Inflammatory macrophage treated with lipopolysaccharide for 1 hour (primary cell): ENCODE results near the gene KRT72.

Experiments used
- DNase-seq, 2 donors: peaks; one replicate each; pipeline ENCODE4 v3.0.0-alpha.2; 2020 to 2022

The KRT72 gene

GRCh38 chr12:52600941-52601481, at the start of gene KRT72:
TSS of gene KRT72 (minus strand) at chr12:52601463. CDS start at chr12:52601452, 11 bp downstream.
- no peak for DNase-seq

GRCh38 chr12:52650520-52651081, 49.3 kb upstream of the KRT72 start:
- DNase-seq = no peak

GRCh38 chr12:52649066-52649465, 47.8 kb upstream of the KRT72 start:
- DNase-seq = no peak

DNA sequence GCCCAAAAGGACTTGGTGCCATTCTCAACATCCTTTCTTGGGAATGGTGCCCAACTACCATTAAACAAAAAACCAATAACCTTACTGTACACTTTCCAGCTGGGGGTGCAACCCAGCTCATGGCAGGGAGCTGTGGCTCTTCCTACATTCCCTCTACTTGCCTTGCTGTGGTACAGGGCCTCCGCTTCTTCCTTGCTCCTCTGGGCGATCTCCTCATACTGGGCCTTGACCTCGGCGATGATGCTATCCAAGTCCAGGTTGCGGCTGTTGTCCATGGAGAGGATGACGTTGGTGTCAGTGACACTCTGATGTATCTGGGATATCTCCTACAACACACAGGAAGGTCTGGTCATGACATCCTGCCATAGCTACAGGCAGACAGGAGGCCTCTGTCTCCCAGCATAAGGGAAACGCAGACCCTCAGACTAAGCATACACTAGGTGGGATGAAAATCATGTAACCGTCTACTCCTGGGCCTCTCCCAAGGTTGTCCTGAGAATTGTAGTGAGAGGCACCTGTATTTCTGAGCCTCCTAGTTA, 46.8 kb upstream of the KRT72 start:
- no peak for DNase-seq

DNA sequence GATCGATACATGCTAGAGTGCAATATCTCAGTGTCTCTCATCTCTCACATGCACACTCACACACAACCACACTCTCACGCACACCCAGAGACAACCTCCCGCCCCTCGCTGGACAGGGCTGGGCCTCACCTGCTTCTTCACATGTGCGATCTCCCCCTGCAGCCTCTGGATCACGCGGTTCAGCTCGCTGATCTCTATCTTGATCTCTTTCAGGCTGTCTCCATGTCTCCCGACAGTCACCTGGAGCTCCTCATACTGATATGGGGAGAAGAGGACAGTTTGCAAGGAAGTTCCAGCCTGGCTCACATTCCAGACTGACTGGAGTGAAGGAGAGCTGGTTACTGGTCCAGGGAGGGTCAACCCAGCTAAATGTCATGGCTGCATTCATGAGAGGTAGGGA, 46.3 kb upstream of the KRT72 start:
- DNase-seq = no peak

DNA sequence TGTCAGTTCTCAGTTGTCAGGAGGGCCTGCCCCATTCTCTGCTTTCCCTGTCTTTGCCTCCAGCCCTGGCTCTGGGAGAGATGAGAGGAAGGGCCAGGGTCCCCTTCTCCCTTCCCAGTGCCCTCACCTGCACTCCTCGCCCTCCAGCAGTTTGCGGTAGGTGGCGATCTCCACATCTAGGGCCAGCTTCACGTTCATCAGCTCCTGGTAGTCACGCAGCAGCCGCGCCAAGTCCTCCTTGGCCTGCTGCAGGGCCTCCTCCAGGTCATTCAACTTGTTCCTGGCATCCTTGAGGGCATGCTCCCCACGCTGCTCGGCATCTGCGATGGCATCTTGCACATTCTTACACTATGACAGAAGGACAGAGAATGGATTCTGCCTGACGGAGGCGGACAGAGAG, 45.4 kb upstream of the KRT72 start:
- no peak for DNase-seq

GRCh38 chr12:52645982-52646381, 44.7 kb upstream of the KRT72 start:
- DNase-seq = peak; percentile 59 to 78

DNA sequence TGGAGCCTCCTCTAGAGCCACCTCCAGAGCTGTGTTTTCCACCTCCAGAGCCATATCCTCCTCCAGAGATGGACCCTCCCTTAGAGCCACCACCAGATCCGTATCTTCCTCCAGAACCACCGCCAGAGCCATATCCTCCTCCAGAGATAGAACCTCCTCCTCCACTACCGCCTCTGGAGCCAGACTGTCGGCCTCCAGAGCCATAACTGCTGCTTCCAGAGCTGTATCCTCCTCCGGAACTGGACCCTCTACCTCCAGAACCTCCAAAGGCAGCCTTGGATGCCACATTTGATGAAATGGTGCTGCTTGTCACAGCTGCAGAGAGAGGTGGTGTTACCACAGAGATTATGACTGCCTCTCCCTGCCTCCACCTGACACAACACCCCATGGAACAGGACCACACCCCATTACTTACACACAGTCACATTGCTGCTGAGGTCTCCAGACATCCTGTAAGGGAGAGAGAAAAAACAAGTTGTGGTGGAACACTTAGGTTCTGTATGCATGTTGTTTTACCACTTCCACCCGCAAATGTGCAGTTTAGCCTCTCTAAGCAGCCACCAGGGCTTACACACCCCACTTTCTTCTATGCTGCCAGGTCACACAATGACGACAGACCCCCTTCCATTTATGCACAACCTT, 44.0 kb upstream of the KRT72 start:
- no peak for DNase-seq

DNA sequence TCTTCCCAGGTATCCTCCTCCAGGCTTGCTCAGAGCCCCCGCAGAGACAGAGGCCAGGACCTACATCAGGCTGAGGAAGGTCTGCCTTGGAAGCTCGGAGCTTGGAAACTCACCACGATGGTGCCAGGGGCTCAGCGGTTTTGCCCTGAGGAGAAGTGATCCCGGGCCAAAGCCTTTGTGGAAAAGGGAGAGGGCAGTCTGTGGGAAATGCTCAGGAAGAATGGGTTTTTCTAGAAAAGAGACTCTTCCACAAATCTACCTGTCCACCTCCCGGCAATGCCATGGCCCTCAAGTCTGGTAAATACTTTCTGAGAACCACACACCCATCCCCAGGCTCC, 42.8 kb upstream of the KRT72 start:
- DNase-seq = no peak

DNA sequence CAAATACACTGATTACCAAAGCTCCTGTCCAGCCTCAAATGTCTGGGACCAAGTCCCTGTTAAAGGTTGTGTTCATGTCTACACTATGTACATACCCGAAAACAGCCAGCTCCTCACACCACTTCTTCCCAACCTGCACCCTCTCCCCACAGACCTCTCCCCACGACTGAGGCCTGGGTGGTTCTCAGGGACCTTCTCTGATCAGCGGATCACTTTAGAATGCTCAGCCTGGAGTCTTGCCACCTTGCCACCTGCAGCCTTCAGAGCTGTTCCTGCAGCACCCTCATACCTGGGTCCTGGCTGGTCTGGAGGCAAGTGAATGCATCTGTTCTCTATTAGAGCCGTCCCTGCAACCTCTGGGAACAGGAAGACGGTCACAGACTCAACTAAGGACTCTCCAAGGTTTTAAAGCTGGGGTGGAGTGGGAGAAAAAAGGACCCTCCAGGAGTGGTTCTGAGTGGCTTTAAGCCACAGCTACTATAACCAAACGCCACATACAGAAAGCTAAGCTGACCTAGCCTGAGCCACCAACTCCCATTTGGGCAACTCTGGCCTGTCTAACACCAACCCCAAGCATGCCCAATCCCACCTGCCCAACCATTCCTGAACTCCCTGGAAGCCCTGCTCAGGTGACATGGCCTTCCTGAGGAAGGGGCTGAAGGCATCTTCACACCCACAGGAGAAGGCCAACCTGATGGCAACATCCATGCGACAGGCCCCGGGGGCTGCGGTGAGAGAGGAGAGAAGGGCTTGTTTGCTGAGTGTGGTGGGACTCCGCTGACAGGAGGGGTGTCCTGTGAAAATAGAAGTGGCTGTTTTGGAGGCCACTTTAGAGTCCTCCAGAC, 42.2 kb upstream of the KRT72 start:
- DNase-seq = no peak

GRCh38 chr12:52641468-52641867, 40.2 kb upstream of the KRT72 start:
- no peak for DNase-seq

- DNase-seq = no peak
Observed at GRCh38 chr12:52637299-52637698, 36.0 kb upstream of the KRT72 start.

DNA sequence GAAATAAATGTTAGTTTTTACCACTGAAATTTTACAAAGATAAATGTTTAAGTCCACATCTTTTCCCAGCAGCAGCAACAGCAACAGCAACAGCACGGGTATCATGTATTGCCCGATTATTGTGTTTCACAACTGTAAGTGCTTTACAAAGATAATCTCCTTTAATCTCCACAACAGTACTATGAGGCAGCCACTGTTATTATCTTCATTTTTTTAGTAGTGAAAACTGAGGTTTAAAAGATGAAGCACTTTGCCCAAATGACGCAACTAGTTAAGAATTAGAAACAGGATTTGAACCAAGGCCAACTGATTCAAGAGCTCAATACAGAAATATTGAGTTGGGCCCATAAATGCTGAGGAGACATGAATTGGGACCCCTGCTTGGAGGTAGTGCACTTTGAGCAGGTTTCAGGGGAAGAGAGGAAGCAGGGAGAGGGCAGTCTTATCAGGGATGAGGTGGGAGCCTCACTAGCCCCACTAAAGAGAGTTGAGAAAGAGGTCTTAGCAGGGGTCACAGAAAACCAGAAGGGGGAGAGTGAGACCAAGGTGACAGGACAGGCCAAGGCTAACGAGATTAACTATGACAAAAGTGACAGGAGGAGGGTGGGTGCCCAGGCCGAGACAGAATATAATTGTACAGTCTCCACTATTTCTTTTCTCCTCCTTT, 35.5 kb upstream of the KRT72 start:
- DNase-seq = no peak

DNA sequence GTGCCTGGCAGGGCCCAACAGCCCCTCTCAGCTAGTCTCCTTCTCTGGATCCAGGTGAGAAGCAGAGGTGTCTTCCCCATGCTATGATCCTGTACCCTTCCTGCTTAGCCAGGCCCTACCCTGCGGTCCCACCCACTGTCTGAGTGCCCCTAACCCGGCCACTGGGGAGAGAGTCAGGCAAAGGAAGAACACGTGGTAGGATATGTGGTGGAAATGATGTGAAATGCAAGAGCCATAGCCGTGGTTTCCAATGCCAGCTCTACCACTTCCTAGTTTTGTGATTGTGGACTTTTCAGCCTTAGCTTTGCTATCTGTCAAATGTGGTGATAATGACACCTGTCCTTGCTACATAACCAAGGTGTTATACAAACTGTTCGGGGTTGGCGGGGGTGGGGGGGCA, 34.9 kb upstream of the KRT72 start:
- DNase-seq = no peak

DNA sequence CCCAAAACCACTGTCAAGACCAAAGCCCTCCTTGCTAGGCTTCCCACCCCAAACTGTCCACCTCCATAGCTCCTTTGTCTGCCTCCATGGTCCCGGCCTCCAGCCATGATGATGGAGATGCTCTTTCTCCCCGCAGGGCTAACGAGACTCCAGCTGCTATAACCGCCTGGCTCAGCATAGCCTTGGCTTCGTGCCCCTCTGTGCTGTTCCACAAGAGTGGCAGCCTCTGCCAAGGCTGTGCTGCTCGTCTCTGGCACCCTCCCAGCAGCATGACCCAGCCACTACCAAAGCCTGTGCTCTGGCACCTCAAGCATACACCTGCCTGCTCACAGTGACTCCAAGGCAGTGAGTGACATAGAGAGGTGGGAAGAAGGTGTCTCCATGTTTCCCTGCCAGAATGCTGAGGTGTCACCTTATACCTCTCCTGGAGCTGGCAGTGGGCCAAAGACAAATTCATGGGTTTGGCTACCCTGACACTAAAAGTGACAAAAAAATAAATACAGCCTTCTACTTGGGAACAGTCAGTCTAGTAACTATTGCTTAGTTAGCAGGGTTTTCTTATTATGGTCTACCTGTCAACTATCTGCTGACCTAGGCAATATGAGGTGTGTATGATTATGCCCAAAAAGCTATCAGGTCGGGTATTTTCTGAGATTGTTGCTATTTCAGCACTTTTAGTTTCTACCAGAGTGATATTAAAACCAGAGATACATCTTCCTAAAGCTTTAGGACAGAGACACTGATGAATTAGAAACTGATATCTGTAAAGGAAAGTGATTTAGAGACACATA, 33.2 kb upstream of the KRT72 start:
- no peak for DNase-seq

GRCh38 chr12:52633383-52633782, 32.1 kb upstream of the KRT72 start:
- no peak for DNase-seq

DNA sequence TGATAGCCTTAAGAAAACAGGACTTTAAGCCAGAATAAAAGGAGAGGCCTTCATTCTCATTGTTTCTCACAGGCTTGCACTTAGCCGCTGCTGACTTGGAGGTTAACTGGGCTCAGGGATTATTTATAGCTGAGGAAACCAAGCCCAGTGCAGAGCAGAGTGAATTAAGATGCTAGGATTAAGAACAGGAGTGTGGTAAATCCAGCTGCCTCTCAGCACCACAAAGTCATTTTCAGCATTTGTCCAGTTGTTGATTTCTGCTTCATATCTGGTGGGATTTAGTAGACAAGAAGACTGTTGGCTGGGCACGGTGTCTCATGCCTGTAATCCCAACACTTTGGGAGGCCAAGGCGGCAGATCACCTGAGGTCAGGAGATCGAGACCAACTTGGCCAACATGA, 31.4 kb upstream of the KRT72 start:
- no peak for DNase-seq

- DNase-seq = no peak
Observed at GRCh38 chr12:52631676-52632459, 30.6 kb upstream of the KRT72 start.

DNA sequence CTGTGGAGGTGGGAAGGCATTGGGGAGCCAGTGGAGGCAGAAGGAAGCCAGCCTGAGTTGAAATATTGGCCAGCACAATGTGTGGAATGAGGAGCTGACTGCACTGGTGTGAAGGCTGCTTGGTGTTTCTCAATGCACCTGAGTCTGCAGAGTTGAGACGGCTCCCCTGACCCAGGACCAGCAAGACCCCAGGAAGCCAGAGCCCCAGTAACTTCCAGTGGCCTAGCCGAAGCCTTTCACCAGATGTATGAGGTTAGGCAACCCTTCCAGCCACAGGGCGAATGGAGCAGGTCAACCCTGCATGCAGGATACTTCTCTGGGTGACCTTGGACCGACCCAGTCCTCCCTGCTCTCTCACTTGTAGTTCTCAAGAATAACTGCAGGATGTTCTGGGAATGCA, 30.0 kb upstream of the KRT72 start:
- DNase-seq = no peak

DNA sequence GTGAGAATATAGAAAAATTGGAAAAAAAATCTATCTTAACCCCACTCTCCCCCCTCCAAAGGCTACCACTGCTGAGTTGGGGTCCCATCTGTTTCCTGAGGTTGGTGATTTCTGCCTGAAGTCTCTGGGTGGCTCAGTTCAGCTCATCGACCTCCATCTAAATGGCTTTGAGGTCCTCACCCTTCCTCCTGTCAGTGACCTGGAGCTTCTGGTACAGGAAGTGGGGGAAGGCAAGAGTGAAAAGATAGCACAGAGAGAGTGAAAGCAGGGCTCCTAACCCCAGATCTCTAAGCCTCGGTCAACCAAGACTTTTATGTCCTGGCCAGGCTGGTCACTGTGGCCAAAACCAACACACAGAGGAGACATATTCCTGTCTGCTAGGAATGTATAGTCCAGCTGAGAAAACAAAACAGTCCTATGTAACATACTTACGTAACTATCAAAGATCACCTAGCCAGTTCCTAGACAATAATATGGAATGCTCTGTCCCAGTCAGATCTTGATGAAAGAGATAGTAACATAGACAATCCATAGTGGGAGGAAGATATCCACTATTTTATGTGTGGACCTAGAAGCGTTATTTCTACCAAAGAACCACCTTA, 29.4 kb upstream of the KRT72 start:
- no peak for DNase-seq

- peak in 1 of 2 donors; percentile 22 for DNase-seq
Observed at GRCh38 chr12:52630008-52630500, 28.8 kb upstream of the KRT72 start.
